Pulmonary artery endothelial cell (primary cell): Measurements from ENCODE around the gene TSC2. TPM values are rescaled to one million over a fixed set of nuclear protein-coding genes. Genes with fewer than 3 reads are reported as not detected.
A peak's percentile ranks its signal among the peaks of the same experiment; 100 is the strongest.
"Not testable (repeated sequence)": the region's sequence is repeated elsewhere in the genome, so short reads cannot be mapped to it uniquely, and the experiment has no call there.

Experiments
- DNase-seq: peaks from one replicate; pipeline ENCODE4 v3.0.0-alpha.2; 2011; ENCODE audit warnings: low read depth, low spot score
- total RNA-seq: library from RNA; depleted of rRNA; stranded (reverse); fragments of >200 nt; gene quantifications from 2 replicates; pipeline ENCODE4 v1.2.3, GENCODE V29; 2014

TSC2 gene
- total RNA-seq, 1 donor from 2014 or later: 35.1 TPM

DNA sequence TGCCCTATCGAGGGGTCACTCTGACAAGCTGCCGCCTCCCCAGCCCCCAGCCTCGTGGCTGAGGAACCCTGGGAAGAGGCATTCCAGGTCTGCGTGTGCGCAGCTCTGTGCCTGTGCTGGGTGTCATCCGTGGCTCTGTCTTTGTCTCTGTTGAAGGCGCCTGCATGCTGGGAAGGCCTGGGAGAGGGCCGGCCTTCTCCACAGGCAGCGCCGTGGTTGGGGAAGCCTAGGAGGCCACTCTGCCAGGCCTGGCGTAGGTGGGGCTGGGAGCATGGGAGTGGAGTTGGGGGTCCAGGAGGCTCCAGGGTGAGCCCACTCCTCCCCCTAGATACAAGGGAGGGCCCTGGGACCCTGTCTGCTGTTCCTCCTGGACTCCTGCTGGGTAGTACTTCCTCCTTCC lies 17.7 kb upstream of the TSC2 start:
- DNase-seq: no peak

GRCh38 chr16:2031081-2031577 lies 16.7 kb upstream of the TSC2 start:
- no peak for DNase-seq

DNA sequence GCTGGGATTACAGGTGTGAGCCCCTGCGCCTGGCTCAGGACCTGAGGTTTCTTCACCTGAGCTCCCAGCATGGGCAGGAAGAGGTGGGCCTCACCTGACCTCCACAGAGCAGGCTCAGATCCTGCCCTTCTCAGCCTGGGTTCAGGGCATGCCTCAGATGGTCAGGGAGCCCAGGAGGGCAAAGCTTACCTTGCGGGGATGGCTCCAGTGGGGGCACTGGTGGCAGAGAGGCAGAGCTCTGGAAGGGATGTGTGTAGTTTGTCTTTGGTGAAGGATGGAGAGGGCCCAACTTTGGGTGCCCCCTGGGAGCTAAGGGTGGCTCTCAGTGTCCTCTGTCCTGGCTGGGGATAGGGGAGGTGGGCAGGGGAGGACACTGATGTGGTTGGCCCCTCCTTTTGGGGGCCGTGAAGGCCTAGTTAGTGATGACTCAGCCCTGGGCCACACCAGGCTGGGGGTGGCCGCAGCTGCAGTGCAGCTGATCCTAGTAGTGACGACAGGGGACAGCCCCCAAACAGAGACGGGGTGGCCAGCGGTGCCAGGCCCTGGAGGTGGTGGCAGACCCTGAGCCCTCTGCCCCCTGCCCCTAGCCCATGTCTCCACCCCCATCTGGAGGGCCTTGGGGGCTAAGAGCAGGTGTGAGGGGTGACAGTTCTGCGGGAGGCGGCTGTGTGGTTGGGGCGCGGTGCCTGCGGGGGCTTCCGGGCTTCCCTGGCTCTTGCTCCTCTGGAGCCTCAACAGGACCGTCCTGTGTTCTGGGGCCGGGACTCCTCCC lies 15.3 kb upstream of the TSC2 start:
- DNase-seq: no peak

- DNase-seq: peak; percentile 33
Measured at GRCh38 chr16:2033057-2033908, 14.5 kb upstream of the TSC2 start.

GRCh38 chr16:2033909-2034695 lies 13.7 kb upstream of the TSC2 start:
- DNase-seq: not testable (repeated sequence)

DNA sequence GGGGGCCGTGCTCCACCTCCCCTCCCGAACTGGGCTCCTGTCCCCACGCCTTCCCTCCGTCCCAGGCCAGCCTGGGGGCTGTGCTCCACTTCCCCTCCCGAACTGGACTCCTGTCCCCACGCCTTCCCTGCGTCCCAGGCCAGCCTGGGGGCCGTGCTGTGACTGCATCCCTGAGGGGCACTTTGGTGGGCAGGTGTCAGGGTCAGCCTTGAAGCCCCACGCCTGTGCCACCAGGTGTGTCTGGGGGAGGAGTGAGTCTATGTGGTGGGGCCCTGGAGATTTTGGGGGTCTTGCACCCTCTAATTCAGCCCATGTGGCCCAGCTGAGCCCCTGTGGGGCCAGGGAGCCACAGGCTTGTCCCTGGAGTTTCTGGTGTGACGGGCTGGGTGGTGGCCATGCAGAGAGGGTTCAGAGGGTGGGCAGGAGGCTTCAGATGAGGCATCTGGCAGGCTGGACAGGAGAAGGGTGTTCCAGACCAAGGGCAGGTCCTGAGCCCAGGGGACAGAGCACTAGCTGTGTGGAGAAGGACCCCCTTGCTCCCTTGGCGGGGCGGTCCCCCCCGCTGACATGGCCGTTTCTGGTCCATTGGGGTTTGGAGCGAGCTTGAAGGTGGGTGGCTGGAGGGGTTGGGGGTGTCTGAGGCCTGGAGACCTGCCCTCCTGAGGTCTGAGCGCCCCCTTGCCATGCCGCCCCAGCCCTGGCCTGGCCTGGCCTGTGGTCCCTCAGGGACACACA lies 12.9 kb upstream of the TSC2 start:
- DNase-seq: no peak

DNA sequence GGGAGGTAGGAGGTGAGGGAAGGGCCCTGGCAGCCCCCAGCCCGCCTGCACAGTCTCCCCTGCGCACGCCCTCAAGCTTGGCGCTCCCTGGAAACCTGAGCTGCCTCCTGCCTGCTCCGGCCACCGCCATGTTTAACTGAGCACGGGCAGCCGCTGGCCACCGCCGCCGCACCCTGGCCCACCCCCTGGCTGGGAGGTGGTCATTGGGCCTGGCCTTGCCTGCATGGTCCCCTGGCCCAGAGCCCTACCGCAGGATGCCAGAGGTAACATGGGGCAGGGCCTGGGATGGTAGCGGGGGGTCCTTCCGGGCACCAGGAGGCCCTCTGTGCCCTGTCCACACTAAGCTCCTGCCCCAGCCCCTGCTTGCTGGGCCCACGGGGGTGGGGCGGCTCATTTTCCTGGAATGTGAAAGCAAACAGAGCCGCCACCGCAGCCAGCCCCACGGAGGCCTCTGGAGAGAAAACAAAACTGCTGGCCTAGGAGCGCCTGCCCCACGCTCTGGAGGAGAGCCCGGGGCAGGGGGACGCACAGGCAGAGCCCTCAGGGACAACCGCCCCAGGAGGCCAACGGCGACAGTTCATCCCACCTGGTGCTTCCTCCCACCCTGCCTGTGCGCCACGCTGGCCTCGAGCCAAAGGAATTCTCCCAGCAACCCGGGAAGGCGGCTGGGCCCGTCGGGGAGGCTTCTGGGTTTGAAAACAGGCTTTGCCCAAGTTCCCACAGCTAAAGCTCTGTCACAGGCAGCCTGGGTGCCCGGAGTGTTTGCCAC lies 12.2 kb upstream of the TSC2 start:
- no peak for DNase-seq

- no peak for DNase-seq
Measured at GRCh38 chr16:2036200-2036966, 11.4 kb upstream of the TSC2 start.

DNA sequence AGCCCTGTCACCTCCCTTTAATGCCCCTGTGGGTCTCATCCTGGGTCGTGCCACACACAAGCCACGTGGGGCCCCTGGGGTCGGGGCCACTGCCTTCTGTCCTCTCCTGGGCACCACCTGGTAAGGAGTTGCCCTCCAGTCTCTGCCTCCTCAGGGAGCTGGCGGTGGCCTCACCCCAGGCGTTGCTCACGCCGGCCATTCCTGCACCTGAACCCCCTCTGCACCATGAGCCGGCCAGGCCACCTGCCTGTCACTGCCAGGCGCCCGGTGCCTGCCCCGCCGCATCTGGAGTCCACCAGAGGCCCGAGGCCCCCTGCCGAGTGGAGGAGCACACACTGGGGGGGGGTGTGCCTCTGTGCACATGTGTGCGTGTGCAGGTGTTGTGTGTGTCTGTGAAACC lies 10.7 kb upstream of the TSC2 start:
- no peak for DNase-seq

- DNase-seq: no peak
Measured at GRCh38 chr16:2037647-2038381, 10.0 kb upstream of the TSC2 start.

- no peak for DNase-seq
Measured at GRCh38 chr16:2038382-2039231, 9.2 kb upstream of the TSC2 start.

GRCh38 chr16:2039274-2040031 lies 8.3 kb upstream of the TSC2 start:
- no peak for DNase-seq

DNA sequence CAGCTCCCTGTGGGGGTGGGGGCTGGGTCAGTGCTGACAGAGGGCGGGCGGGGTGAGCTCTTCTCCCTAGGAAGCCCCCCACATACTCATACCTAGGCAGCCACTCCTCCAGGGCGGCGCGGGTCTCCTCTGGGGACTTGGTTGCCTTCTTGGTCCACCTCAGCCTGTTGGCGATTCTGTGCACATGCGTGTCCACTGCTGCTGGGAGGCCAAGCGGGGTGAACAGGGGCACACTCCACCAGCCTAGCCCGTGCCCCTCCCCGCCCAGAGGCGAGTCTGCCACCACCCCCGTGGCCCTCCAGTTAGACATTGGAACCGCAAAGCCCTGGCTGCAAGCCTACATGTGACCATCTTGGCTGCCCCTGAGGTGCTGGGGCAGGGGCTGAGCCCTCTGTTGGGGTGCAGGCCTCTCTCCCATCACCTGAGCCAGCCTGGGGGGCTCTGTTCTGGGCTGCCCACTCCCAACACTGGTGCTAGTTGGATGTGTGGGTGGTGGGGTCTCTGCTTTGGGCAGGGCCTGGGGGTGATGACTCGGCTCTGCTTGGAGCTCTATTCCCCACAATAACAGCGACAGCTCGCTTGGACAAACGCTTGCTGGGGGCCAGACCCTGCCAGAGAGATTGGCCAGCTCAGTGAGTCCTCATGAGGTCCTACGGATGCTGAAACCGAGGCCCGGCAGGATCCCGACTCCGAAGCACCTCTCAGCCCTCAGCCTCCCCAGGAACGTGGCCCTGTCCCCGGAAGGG lies 7.6 kb upstream of the TSC2 start:
- no peak for DNase-seq

DNA sequence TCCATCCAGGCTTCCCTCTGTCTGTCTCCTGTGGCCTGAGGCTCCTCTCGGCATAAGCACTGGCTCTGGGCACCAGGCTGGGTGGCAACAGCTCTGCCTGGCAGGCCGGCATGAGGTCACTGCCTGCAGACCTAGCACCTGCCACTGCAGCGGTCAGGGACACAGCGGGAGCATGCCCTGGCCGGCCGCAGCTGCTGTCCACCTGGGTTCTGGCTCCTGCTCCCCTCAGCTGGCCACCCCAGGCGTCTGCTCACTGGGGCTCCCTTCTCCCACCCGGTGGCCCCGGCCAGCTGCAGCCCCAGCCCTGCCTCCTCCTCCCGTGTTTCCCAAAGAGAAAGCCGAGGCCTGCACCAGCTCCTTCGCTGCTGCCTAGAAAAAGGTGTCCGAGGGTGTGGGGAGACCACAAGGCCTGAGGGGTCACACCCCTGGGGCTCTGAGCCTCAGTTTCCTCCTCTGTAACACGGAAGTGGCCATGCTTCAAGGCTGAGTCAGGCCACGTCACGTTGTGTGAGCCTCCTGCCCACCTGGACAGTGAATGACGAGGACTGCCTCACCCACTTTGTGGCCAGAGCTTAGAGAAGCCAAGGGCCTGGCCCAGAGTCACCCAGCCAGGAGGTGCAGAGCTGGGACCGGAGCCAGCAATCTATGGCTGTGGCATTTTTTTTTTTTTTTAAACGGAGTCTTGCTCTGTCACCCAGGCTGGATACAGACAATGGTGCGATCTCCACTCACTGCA lies 6.8 kb upstream of the TSC2 start:
- DNase-seq: no peak

DNA sequence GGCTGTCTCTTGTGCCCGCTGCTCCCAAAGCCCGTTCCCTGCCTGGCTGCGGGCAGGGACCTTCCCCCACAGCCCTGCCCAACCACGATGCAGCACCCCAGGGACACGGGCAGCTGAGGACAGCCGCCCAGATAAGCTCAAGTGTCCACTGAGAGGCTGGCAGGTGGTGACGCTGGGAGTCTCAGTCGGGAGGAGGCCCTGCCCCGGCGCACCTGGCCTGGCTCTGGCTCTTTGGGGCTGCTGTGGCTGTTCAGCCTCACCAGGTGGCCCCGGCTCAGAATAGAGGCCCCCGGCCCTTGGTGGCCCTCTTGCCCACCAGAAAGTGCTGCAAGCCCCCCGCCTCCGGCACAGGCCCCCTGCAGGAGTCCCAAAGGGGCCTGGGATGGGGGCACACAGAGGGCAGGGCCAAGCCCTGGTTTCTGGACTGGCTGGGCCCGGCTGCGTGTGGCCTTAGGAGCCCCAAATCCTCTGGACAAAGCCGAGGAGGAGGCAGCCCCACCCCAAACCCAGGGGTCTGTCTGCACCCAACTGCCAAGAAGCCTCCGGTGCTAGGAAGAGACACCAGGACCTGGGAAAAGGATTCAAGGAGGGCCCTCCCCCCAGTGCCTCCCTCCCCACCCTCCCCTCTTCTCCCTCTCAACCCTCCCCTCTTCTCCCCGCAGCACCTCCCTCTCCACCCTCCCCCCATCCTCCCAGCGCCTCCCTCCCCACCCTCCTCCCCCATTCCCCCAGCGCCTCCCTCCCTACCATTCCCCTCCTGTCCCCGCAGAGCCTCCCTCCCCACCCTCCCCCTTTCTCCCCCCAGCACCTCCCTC lies 5.4 kb upstream of the TSC2 start:
- DNase-seq: no peak
